ENCODE results near the gene DUS1L. TPM values are rescaled to one million over a fixed set of nuclear protein-coding genes. Genes with fewer than 3 reads are reported as not detected.

The DUS1L gene
- polyA plus RNA-seq, 1 of the 3 experiments (the other 2 are of a cell fraction) = 163 TPM

DNA sequence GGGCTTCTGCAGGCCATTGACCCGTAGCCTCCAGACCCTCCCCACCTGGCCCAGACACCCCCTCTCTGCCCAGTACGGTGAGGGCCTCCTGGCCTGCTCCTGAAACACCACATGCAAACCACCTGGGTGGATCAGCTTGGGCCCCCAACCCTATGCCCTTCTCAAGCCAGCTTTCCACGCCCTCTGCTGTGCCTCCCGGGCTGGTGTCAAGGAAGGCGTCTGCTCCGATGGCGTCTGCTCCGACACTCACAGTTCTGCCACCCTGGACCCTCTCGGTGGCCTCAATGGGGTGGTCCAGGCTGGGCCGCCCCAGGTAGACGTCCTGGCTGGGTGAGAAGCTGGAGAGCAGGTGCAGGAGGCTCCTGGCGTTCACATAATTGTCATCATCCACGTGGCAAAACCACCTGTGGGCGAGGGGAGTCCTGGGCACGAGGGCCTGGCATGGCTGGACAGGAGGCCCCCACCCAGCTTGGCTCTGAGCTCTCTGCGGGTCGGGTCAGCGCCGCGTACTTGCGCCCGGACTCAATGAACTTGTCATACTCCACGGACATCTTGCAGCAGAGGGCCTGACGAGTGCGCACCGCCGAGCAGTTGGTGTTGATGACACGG is 15.3 kb downstream of the DUS1L start:
- WGBS (ENCODE audit: low lambda C conversion rate) = 90% methylated on average over 28 of the region's 28 CpGs
- H3K9me3 ChIP-seq = no peaks in the 10 kb centered on the region
- H3K27me3 ChIP-seq (ENCODE audit: insufficient read depth) = no peaks in the 10 kb centered on the region
- no peak overlapping the region; a peak in 1 of 4 replicates for H3K27ac ChIP-seq (ENCODE audit: low read depth in 2 of 2, low read length in 1 of 2)
- H3K4me2 ChIP-seq = peak overlapping the region; percentile 92
- peak overlapping the region; percentile 81 to 100 for H3K4me3 ChIP-seq (ENCODE audit: low read depth in 2 of 2, low read length in 1 of 2)
- no peak for TF ChIP-seq TEAD4 (IDR thresholded peaks at IDR 0.05; ENCODE audit: borderline replicate concordance, insufficient read depth)
- TF ChIP-seq, protein P1, sequence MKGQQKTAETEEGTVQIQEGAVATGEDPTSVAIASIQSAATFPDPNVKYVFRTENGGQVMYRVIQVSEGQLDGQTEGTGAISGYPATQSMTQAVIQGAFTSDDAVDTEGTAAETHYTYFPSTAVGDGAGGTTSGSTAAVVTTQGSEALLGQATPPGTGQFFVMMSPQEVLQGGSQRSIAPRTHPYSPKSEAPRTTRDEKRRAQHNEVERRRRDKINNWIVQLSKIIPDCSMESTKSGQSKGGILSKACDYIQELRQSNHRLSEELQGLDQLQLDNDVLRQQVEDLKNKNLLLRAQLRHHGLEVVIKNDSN (IDR thresholded peaks at IDR 0.05; ENCODE audit: borderline replicate concordance, low read depth) = no peak
- TF ChIP-seq TAF1 (IDR thresholded peaks at IDR 0.05; ENCODE audit: borderline replicate concordance, low read depth, low read length) = no peak
- no peak for TF ChIP-seq NRF1 (IDR thresholded peaks at IDR 0.05; ENCODE audit: low read depth, low read length)
- no peak for TF ChIP-seq FOSL2 (IDR thresholded peaks at IDR 0.05; ENCODE audit: borderline replicate concordance, low read depth)
- TF ChIP-seq, protein P2, sequence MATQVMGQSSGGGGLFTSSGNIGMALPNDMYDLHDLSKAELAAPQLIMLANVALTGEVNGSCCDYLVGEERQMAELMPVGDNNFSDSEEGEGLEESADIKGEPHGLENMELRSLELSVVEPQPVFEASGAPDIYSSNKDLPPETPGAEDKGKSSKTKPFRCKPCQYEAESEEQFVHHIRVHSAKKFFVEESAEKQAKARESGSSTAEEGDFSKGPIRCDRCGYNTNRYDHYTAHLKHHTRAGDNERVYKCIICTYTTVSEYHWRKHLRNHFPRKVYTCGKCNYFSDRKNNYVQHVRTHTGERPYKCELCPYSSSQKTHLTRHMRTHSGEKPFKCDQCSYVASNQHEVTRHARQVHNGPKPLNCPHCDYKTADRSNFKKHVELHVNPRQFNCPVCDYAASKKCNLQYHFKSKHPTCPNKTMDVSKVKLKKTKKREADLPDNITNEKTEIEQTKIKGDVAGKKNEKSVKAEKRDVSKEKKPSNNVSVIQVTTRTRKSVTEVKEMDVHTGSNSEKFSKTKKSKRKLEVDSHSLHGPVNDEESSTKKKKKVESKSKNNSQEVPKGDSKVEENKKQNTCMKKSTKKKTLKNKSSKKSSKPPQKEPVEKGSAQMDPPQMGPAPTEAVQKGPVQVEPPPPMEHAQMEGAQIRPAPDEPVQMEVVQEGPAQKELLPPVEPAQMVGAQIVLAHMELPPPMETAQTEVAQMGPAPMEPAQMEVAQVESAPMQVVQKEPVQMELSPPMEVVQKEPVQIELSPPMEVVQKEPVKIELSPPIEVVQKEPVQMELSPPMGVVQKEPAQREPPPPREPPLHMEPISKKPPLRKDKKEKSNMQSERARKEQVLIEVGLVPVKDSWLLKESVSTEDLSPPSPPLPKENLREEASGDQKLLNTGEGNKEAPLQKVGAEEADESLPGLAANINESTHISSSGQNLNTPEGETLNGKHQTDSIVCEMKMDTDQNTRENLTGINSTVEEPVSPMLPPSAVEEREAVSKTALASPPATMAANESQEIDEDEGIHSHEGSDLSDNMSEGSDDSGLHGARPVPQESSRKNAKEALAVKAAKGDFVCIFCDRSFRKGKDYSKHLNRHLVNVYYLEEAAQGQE (IDR thresholded peaks at IDR 0.05; ENCODE audit: low read depth, low read length) = no peak
- no peak for TF ChIP-seq CHD2 (IDR thresholded peaks at IDR 0.05; ENCODE audit: low read length, partially characterized antibody)
- no peak for TF ChIP-seq POLR2AphosphoS5 (IDR thresholded peaks at IDR 0.05; ENCODE audit: low read depth, low read length)
- no peak for TF ChIP-seq GABPA (IDR thresholded peaks at IDR 0.05; ENCODE audit: low read depth)
- no peak for TF ChIP-seq EZH2phosphoT487 (IDR thresholded peaks at IDR 0.05; ENCODE audit: borderline replicate concordance, low read depth)
- TF ChIP-seq, protein P3, sequence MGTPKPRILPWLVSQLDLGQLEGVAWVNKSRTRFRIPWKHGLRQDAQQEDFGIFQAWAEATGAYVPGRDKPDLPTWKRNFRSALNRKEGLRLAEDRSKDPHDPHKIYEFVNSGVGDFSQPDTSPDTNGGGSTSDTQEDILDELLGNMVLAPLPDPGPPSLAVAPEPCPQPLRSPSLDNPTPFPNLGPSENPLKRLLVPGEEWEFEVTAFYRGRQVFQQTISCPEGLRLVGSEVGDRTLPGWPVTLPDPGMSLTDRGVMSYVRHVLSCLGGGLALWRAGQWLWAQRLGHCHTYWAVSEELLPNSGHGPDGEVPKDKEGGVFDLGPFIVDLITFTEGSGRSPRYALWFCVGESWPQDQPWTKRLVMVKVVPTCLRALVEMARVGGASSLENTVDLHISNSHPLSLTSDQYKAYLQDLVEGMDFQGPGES (IDR thresholded peaks at IDR 0.05; ENCODE audit: low read depth, low read length) = no peak
- TF ChIP-seq, protein P4, sequence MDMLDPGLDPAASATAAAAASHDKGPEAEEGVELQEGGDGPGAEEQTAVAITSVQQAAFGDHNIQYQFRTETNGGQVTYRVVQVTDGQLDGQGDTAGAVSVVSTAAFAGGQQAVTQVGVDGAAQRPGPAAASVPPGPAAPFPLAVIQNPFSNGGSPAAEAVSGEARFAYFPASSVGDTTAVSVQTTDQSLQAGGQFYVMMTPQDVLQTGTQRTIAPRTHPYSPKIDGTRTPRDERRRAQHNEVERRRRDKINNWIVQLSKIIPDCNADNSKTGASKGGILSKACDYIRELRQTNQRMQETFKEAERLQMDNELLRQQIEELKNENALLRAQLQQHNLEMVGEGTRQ (IDR thresholded peaks at IDR 0.05; ENCODE audit: borderline replicate concordance, low read depth, low read length) = no peak
- TF ChIP-seq RAD21 (IDR thresholded peaks at IDR 0.05; ENCODE audit: low read length) = no peak
- no peak for TF ChIP-seq RFX5 (IDR thresholded peaks at IDR 0.05; ENCODE audit: low read length)
- no peak for TF ChIP-seq RCOR1 (IDR thresholded peaks at IDR 0.05; ENCODE audit: low read length)
- no peak for TF ChIP-seq NFIC (IDR thresholded peaks at IDR 0.05; ENCODE audit: borderline replicate concordance)
- TF ChIP-seq SIN3A (IDR thresholded peaks at IDR 0.05; ENCODE audit: borderline replicate concordance, low read depth, low read length) = no peak
- TF ChIP-seq JUND (IDR thresholded peaks at IDR 0.05) = no peak
- TF ChIP-seq GATA2 (CRISPR knock-in tag; IDR thresholded peaks at IDR 0.05) = no peak
- TF ChIP-seq RXRA (IDR thresholded peaks at IDR 0.05; ENCODE audit: borderline replicate concordance, low read depth) = no peak
- no peaks in the 10 kb centered on the region for H3K9me2 ChIP-seq
- DNase-seq = no peak
- peak overlapping the region; percentile 71; the same call in 1 of the 2 replicates for H3K9ac ChIP-seq
- H2AFZ ChIP-seq (ENCODE audit: low read depth) = no peak overlapping the region
- H3K79me2 ChIP-seq (ENCODE audit: insufficient read depth) = peaks cover 48% of the 10 kb centered on the region
- H3F3A ChIP-seq (replicated peaks; ENCODE audit: insufficient read depth) = peaks cover 5% of the 10 kb centered on the region
- ChIA-PET POLR2A (interaction anchor here (0.6 kb wide), 1 partner anchor 91 kb away, joined by 3 read pairs; no protein-coding TSS in a partner anchor), CTCF (interaction anchor here (0.9 to 5.1 kb wide), 7 partner anchors 10 to 91 kb away, joined by 3 to 45 read pairs (median 18); partner anchors contain the start of genes DCXR and RAC3)
- H3K36me3 ChIP-seq (replicated peaks in 1 of 2; ENCODE audit: control insufficient read depth in 1 of 2, insufficient read depth in 2 of 2, low read length in 1 of 2) = peaks cover 29 to 57% of the 10 kb centered on the region in 2 experiments
- H4K20me1 ChIP-seq (ENCODE audit: insufficient read depth) = peaks cover 14% of the 10 kb centered on the region; the same call in 1 of the 2 replicates
- peaks cover 0 to 25% of the 10 kb centered on the region in 2 experiments; a peak in 2 of 4 replicates for H3K4me1 ChIP-seq (ENCODE audit: control insufficient read depth in 1 of 2, insufficient read depth in 2 of 2, low read depth in 1 of 2, low read length in 1 of 2)
